Vagina (tissue), 2 donors: Measurements from ENCODE around the gene DLG2. TPM values are rescaled to one million over a fixed set of nuclear protein-coding genes. Genes with fewer than 3 reads are reported as not detected.

Experiments used
- DNase-seq, 2 donors: peaks; one replicate each; pipeline ENCODE4 v3.0.0-alpha.2; 2017; ENCODE audit errors: extremely low spot score in 2 of 2
- H3K27ac ChIP-seq: fragments of 200-600 bp; sonication (generic); one replicate; pipeline ENCODE4 v1.5.1; 2019
- H3K27me3 ChIP-seq: fragments of 200-600 bp; sonication (generic); one replicate; pipeline ENCODE4 v1.5.1; 2019
- H3K36me3 ChIP-seq, 2 donors: fragments of 200-600 bp; sonication (generic); one replicate each; pipeline ENCODE4 v1.5.1; 2017 to 2019
- H3K4me1 ChIP-seq: fragments of 200-600 bp; sonication (generic); one replicate; pipeline ENCODE4 v1.5.1; 2019
- H3K4me3 ChIP-seq, 2 donors: fragments of 200-600 bp; sonication (generic); 1 replicate in 1 of 2; 2 replicates in 1 of 2; pipeline ENCODE4 v1.5.1; 2016 to 2019
- H3K9me3 ChIP-seq: fragments of 200-600 bp; sonication (generic); one replicate; pipeline ENCODE4 v1.5.1; 2019
- CTCF ChIP-seq, 3 experiments: fragments of 450-650 bp in 2 of 3; fragments of 200-600 bp in 1 of 3; sonication (generic) in 1 of 3; IDR thresholded peaks; one replicate each; pipeline ENCODE4 v1.5.1; 2017 to 2019; ENCODE audit warnings: antibody characterized with exemption in 3 of 3, mild to moderate bottlenecking in 2 of 3, moderate library complexity in 2 of 3
- POLR2A ChIP-seq, 2 donors: fragments of 450-650 bp; IDR thresholded peaks; one replicate each; pipeline ENCODE4 v1.6.1; 2017; ENCODE audit warnings: antibody characterized with exemption in 2 of 2, mild to moderate bottlenecking in 2 of 2, moderate library complexity in 2 of 2
- POLR2AphosphoS5 ChIP-seq, 2 donors: sonication (generic); formaldehyde crosslinking; IDR thresholded peaks; one replicate each; pipeline ENCODE4 v1.9.0; 2017; ENCODE audit warnings: antibody characterized with exemption in 2 of 2, mild to moderate bottlenecking in 2 of 2, low read depth in 1 of 2; ENCODE audit not compliant: insufficient read depth in 1 of 2
- intact Hi-C: fragments of 100-400 bp; cut with DNase I; formaldehyde crosslinking; loops from one replicate; pipeline ENCODE4 v1.15.1; 2023
- total RNA-seq: library from RNA; depleted of rRNA; stranded (reverse); fragments of >200 nt; gene quantifications from one replicate; pipeline ENCODE4 v1.2.3, GENCODE V29; 2016

Gene DLG2
- total RNA-seq, 1 donor from 2014 or later: 10.1 TPM

DNA sequence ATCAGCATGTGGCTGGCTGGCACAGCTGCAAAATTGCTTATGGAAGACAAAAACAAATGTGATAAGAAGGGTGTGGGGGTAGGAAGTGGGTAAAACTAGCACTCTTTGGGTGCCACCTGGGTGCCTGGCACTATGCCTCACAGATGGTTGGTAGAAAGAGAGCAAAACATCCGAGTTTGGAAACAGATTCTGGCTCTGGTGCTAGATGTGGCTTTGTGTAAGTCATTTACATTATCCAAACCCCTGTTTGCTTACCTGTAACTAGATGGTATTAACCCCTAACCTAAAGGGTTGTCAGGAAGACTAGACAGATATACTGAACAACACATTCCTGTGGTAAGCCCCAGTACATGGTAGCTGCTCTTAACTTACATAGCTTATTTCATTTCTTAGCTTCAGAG, 905.6 kb downstream of the DLG2 start:
- H3K4me3 ChIP-seq: no peak overlapping the region
- no peak for DNase-seq
- H3K9me3 ChIP-seq: no peaks in the 10 kb centered on the region
- TF ChIP-seq POLR2A (IDR thresholded peaks at IDR 0.05): no peak
- TF ChIP-seq POLR2AphosphoS5 (IDR thresholded peaks at IDR 0.05; ENCODE audit: insufficient read depth in 1 of 2, low read depth in 1 of 2): no peak
- TF ChIP-seq CTCF (IDR thresholded peaks at IDR 0.05): no peak
- intact Hi-C loops: no loop called here
- no peaks in the 10 kb centered on the region for H3K36me3 ChIP-seq
- no peak overlapping the region for H3K27ac ChIP-seq
- no peaks in the 10 kb centered on the region for H3K27me3 ChIP-seq
- peaks cover 18% of the 10 kb centered on the region for H3K4me1 ChIP-seq

DNA sequence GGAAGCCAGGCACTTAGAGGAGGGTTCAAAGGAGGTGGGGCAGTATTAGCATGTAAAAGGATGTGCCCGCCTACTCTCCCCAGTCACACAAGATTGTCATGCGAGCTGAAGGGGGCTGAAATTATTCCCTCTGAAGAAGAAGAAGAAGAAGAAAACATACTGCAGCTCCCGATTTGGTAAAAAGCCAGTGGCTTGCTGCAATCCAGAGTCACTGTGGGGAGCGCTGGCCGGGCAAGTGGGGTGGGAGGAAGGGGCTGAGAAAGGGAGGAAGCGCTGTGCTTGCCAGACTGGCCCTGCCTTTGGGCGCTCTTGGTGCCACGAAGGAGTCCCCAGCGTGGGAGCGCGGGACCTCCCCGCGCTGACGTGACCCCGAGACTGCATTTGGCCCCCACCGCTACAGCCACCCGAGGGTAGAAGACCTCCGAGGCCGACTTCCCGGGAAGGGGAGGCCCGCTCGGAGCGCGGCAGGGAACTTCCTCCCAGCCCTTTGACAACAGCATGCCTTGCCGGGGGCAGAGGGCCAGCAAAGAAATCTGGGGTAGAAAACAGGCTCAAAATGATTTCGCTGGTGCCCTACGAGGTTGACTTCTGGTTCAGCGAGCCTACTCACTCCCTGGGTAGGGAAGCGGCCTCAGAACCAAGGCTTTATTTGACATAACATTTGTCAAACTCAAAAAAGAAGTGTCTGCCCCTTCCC, 906.3 kb downstream of the DLG2 start:
- no peak for DNase-seq
- intact Hi-C loops: no loop called here
- no peaks in the 10 kb centered on the region for H3K9me3 ChIP-seq
- peak overlapping the region; percentile 44 to 46 for H3K4me3 ChIP-seq
- peaks cover 18% of the 10 kb centered on the region for H3K4me1 ChIP-seq
- no peaks in the 10 kb centered on the region for H3K27me3 ChIP-seq
- H3K27ac ChIP-seq: peak overlapping the region; percentile 40
- H3K36me3 ChIP-seq: no peaks in the 10 kb centered on the region
- no peak for TF ChIP-seq POLR2AphosphoS5 (IDR thresholded peaks at IDR 0.05; ENCODE audit: insufficient read depth in 1 of 2, low read depth in 1 of 2)
- no peak for TF ChIP-seq CTCF (IDR thresholded peaks at IDR 0.05)
- TF ChIP-seq POLR2A (IDR thresholded peaks at IDR 0.05): no peak

DNA sequence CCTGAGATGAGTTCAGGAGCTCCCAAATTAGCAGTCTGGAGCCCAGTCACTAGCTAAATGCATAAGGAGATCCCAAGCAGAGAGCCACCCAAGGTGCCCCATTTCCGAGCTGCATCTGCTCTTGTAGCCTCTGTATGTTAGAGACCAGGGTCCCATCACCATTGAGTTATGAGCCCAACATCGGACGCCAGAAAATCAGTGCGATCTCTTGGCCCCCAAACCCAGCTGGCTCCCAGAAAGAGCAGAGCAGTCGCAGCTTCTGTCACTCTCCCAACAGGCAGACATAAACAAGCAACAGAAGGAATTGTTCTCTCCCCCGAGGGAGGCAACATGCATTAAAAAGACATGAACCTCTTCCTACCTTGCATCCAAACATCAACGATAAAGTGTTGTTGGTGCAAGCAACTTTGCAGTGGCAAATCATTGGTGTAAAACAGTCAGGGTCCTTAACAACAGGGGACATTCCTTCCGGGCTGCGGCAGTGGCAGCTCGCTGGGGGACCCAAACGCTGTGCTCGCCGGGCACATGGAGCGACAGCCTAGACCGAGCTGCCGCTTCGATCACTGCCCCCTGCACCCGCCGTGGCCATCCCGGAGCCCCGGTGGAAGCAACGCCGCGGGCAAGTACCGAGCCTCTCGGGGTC, 907.1 kb downstream of the DLG2 start:
- H3K27ac ChIP-seq: no peak overlapping the region
- intact Hi-C loops: no loop called here
- peaks cover 18% of the 10 kb centered on the region for H3K4me1 ChIP-seq
- H3K27me3 ChIP-seq: no peaks in the 10 kb centered on the region
- TF ChIP-seq POLR2AphosphoS5 (IDR thresholded peaks at IDR 0.05; ENCODE audit: insufficient read depth in 1 of 2, low read depth in 1 of 2) (no peak), CTCF (IDR thresholded peaks at IDR 0.05) (no peak), POLR2A (IDR thresholded peaks at IDR 0.05) (no peak)
- no peaks in the 10 kb centered on the region for H3K36me3 ChIP-seq
- H3K4me3 ChIP-seq: peak overlapping the region; percentile 44 to 46
- no peaks in the 10 kb centered on the region for H3K9me3 ChIP-seq
- no peak for DNase-seq

DNA sequence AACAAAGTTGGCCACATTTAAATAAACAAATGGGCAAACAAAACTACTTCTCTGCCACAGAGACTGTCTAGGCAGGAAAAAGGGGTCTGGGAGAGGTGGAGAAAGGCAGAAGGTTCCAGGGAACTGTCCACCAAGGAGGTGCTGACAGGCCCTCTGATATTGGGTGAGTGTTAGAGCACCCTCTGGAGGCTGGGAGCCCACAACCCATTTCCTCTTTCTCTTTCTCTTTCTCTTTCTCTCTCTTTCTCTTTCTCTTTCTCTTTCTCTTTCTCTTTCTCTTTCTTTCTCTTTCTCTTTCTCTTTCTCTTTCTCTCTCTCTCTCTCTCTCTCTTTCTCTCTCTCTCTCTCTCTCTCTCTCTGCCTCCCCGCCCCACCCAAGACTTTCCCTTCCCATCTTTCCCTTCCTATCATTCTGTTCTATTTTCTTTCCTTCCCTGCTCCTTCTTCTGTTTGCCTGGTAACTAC, 912.8 kb downstream of the DLG2 start:
- H3K27ac ChIP-seq: no peak overlapping the region
- no peaks in the 10 kb centered on the region for H3K9me3 ChIP-seq
- no peak for TF ChIP-seq POLR2AphosphoS5 (IDR thresholded peaks at IDR 0.05; ENCODE audit: insufficient read depth in 1 of 2, low read depth in 1 of 2)
- no peak for TF ChIP-seq CTCF (IDR thresholded peaks at IDR 0.05)
- TF ChIP-seq POLR2A (IDR thresholded peaks at IDR 0.05): no peak
- intact Hi-C loops: no loop called here
- H3K27me3 ChIP-seq: no peaks in the 10 kb centered on the region
- no peaks in the 10 kb centered on the region for H3K36me3 ChIP-seq
- no peak overlapping the region for H3K4me3 ChIP-seq
- no peak for DNase-seq
- no peaks in the 10 kb centered on the region for H3K4me1 ChIP-seq

GRCh38 chr11:84691830-84692229, 935.3 kb downstream of the DLG2 start:
- no peak overlapping the region for H3K27ac ChIP-seq
- no peaks in the 10 kb centered on the region for H3K4me1 ChIP-seq
- H3K27me3 ChIP-seq: no peaks in the 10 kb centered on the region
- H3K36me3 ChIP-seq: no peaks in the 10 kb centered on the region
- H3K9me3 ChIP-seq: no peaks in the 10 kb centered on the region
- intact Hi-C loops: no loop called here
- TF ChIP-seq POLR2A (IDR thresholded peaks at IDR 0.05) (no peak), POLR2AphosphoS5 (IDR thresholded peaks at IDR 0.05; ENCODE audit: insufficient read depth in 1 of 2, low read depth in 1 of 2) (no peak), CTCF (IDR thresholded peaks at IDR 0.05) (no peak)
- H3K4me3 ChIP-seq: no peak overlapping the region
- no peak for DNase-seq
